Esophagus muscularis mucosa (tissue), 4 donors: ENCODE measurements around the gene WDR5. TPM values are rescaled to one million over a fixed set of nuclear protein-coding genes. Genes with fewer than 3 reads are reported as not detected.

Experiments
- DNase-seq: peaks from one replicate; pipeline ENCODE4 v3.0.0-alpha.2; 2017; ENCODE audit errors: extremely low spot score
- H3K27ac ChIP-seq, 4 donors: fragments of 200-600 bp; sonication (generic); replicated peaks in 1 of 4; 1 replicate in 3 of 4; 2 replicates in 1 of 4; pipeline ENCODE4 v1.5.1; 2016 to 2019; ENCODE audit warnings: mild to moderate bottlenecking in 1 of 4
- H3K27me3 ChIP-seq, 4 donors: fragments of 200-600 bp; sonication (generic); one replicate each; pipeline versions ENCODE4 v1.5.1 to v1.6.0; 2016 to 2019
- H3K36me3 ChIP-seq, 4 donors: fragments of 200-600 bp; sonication (generic); one replicate each; pipeline ENCODE4 v1.5.1; 2016 to 2019
- H3K4me1 ChIP-seq, 4 donors: fragments of 200-600 bp; sonication (generic); one replicate each; pipeline ENCODE4 v1.5.1; 2016 to 2019
- H3K4me3 ChIP-seq, 4 donors: fragments of 200-600 bp; sonication (generic); 1 replicate in 2 of 4; 2 replicates in 2 of 4; pipeline ENCODE4 v1.5.1; 2016 to 2019; ENCODE audit warnings: mild to moderate bottlenecking in 4 of 4, moderate library complexity in 1 of 4
- H3K9me3 ChIP-seq, 4 donors: fragments of 200-600 bp; sonication (generic); 1 replicate in 3 of 4; 2 replicates in 1 of 4; pipeline ENCODE4 v1.5.1; 2016 to 2019
- EP300 ChIP-seq: sonication (generic); formaldehyde crosslinking; IDR thresholded peaks from one replicate; pipeline ENCODE4 v1.6.1; 2017; ENCODE audit warnings: antibody characterized with exemption
- POLR2A ChIP-seq: fragments of 450-650 bp; IDR thresholded peaks from one replicate; pipeline ENCODE4 v1.6.1; 2017; ENCODE audit warnings: antibody characterized with exemption, moderate library complexity, mild to moderate bottlenecking, low read depth
- POLR2AphosphoS5 ChIP-seq, 2 donors: sonication (generic); formaldehyde crosslinking; IDR thresholded peaks; one replicate each; pipeline ENCODE4 v1.6.1; 2017; ENCODE audit warnings: antibody characterized with exemption in 2 of 2
- WGBS: methylation state at CpG from one replicate; pipeline ENCODE4 v1.1.5; 2018; 5-methylcytosine and 5-hydroxymethylcytosine counted together
- intact Hi-C: fragments of 100-400 bp; cut with DNase I; formaldehyde crosslinking; loops from one replicate; pipeline ENCODE4 v1.15.1; 2023
- total RNA-seq, 4 donors: library from RNA; depleted of rRNA; stranded (reverse); fragments of >200 nt; gene quantifications; one replicate each; pipeline versions ENCODE4 v1.1.0 to v1.2.1, GENCODE V29; 2016
- TF ChIP-seq, protein P1 (sequence below), 3 experiments: fragments of 200-600 bp in 2 of 3; fragments of 450-650 bp in 1 of 3; sonication (generic) in 2 of 3; IDR thresholded peaks; one replicate each; pipeline ENCODE4 v1.5.1; 2017 to 2019; ENCODE audit warnings: antibody characterized with exemption in 3 of 3, mild to moderate bottlenecking in 2 of 3, moderate library complexity in 1 of 3

The WDR5 gene
- total RNA-seq, 4 donors from 2014 or later = 20.7 to 34.2 (median 24.6) TPM

DNA sequence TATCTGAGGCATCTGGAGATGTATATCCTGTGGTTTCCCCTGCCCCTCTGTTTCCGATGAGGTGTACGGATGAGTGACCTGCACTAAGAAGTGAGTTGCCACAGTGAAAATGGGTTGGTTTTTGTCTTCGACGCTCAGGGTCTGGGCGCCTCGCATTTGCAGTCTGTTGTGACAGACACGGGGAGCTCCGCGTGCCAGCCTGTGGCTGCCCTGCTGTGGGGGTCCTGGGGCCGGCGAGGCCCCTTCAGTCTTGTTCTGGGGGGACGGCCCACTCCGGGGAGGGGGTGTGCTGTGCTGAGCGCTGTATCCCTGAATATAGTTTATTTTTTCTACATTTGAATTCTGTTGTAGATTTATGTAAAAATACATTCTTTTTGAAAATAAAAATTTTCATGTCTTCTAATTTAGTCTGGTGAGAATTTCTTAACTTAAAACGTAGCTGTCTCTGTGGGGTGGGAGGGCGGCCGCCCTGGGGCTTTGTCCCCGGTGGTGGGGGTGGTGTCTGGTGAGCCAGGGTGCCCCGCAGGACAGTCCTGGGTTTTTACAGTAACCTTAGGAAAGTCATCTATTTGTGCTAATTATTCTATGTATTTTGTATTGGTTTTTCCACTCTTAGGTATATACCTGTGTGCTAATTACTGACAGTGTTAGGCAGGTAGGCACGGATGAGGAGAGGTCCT, 23.8 kb downstream of the WDR5 start:
- 87% methylated on average over 20 of the region's 20 CpGs for WGBS
- intact Hi-C loops = no loop called here
- no peak overlapping the region for H3K4me3 ChIP-seq
- no peak for DNase-seq
- H3K27me3 ChIP-seq = no peaks in the 10 kb centered on the region
- no peaks in the 10 kb centered on the region for H3K9me3 ChIP-seq
- TF ChIP-seq POLR2AphosphoS5 (IDR thresholded peaks at IDR 0.05) (no peak), POLR2A (no peak), EP300 (no peak)
- TF ChIP-seq, protein P1, sequence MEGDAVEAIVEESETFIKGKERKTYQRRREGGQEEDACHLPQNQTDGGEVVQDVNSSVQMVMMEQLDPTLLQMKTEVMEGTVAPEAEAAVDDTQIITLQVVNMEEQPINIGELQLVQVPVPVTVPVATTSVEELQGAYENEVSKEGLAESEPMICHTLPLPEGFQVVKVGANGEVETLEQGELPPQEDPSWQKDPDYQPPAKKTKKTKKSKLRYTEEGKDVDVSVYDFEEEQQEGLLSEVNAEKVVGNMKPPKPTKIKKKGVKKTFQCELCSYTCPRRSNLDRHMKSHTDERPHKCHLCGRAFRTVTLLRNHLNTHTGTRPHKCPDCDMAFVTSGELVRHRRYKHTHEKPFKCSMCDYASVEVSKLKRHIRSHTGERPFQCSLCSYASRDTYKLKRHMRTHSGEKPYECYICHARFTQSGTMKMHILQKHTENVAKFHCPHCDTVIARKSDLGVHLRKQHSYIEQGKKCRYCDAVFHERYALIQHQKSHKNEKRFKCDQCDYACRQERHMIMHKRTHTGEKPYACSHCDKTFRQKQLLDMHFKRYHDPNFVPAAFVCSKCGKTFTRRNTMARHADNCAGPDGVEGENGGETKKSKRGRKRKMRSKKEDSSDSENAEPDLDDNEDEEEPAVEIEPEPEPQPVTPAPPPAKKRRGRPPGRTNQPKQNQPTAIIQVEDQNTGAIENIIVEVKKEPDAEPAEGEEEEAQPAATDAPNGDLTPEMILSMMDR (IDR thresholded peaks at IDR 0.05) = no peak
- H3K27ac ChIP-seq = no peak overlapping the region
- peaks cover 0 to 18% (median 12%) of the 10 kb centered on the region in 4 donors for H3K4me1 ChIP-seq
- peaks cover 39 to 61% (median 49%) of the 10 kb centered on the region in 4 donors for H3K36me3 ChIP-seq

DNA sequence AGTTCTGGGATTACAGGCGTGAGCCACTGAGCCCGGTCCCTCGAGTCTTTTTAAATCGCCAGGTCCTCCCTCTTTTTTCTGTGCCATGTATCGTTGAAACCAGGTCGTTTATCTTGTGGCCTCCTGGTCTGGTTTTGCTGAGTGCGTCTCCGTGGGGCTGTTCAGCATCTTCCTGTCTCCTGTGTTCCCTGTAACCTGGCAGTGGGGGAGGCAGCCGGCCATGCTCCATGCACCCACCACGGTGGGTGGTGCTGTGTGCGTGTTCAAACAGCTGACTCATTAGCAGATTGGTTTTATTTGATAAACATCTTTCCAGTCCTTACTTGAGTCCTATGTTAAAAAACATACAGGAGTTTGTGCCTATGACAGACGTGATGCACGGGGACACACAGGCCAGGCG, 25.8 kb downstream of the WDR5 start:
- H3K36me3 ChIP-seq = peaks cover 20 to 43% (median 29%) of the 10 kb centered on the region in 4 donors
- H3K9me3 ChIP-seq = no peaks in the 10 kb centered on the region
- intact Hi-C loops = loop anchor here (2.0 kb wide), 1 partner anchor 95 kb away; no protein-coding TSS in a partner anchor
- DNase-seq = no peak
- peaks cover 0 to 18% (median 12%) of the 10 kb centered on the region in 4 donors for H3K4me1 ChIP-seq
- no peaks in the 10 kb centered on the region for H3K27me3 ChIP-seq
- no peak overlapping the region for H3K27ac ChIP-seq
- 92% methylated on average over 11 of the region's 14 CpGs for WGBS
- H3K4me3 ChIP-seq = no peak overlapping the region
- TF ChIP-seq EP300 = no peak
- TF ChIP-seq POLR2AphosphoS5 (IDR thresholded peaks at IDR 0.05) = no peak
- no peak for TF ChIP-seq POLR2A
- TF ChIP-seq, protein P1 (IDR thresholded peaks at IDR 0.05) = no peak

DNA sequence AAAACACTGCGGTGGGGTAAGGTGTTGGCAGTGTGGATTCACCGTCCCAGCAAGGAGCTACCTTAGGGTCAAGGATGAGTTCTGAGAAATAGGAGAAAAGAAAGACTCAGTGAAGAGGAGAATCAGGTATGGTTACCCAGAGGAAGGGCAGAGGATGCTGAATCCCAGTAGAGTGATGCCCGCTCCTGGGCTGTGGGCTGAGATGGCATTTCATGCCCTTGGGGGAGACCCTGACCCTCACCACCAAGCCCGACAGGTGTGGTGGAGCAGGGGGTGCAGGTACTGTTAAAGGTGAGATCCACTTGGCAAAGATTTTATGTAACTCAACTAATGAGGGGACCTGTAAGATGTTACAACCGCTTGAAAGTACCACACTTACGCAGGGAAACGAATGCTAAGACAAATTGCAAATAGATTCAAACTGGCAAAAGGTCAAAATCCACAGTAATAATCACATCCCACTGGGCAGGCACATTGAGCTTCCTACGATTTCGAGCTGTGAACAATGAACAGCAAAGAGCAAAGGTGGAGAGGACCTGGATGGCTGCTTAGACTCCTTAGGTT, 26.4 kb downstream of the WDR5 start:
- 94% methylated on average over 9 of the region's 9 CpGs for WGBS
- DNase-seq = no peak

DNA sequence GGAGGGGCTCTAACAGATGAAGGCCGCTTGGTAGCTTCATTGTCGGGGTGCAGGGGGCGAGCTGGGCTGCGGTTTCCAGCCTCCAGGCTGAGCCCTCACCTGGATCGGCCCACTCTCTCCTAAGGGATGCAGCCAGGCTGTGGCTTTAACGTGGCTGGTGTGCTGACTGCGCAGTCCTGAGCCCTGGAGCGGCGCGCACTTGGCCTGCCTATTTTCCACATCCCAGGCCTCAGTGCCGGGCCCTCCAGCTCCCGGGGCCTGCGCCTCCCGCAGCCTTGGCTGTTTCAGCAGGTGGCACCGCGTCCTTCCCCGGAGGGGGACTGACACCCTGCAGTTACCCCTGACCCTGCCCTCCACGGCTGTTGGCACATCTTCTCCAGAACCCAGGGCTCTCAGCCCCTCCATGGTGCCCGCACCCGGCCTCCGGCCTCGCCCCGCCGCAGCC, 27.1 kb downstream of the WDR5 start:
- WGBS = 65% methylated on average over 16 of the region's 24 CpGs
- no peak for TF ChIP-seq POLR2A
- no peak for TF ChIP-seq EP300
- TF ChIP-seq, protein P1 (IDR thresholded peaks at IDR 0.05) = no peak
- TF ChIP-seq POLR2AphosphoS5 (IDR thresholded peaks at IDR 0.05) = no peak
- DNase-seq = no peak
- Histone ChIP-seq H3K4me1 (peaks cover 8 to 18% (median 12%) of the 10 kb centered on the region in 4 donors), H3K27me3 (no peaks in the 10 kb centered on the region), H3K9me3 (no peaks in the 10 kb centered on the region), H3K27ac (no peak overlapping the region), H3K36me3 (peaks cover 7 to 32% (median 16%) of the 10 kb centered on the region in 4 donors), H3K4me3 (no peak overlapping the region)
- intact Hi-C loops = loop anchor here (2.0 kb wide), 1 partner anchor 96 kb away; no protein-coding TSS in a partner anchor

More for the DNA sequence above, 26.4 kb downstream of the WDR5 start:
- no peak overlapping the region for H3K4me3 ChIP-seq
- H3K27ac ChIP-seq = no peak overlapping the region
- no peaks in the 10 kb centered on the region for H3K9me3 ChIP-seq
- peaks cover 13 to 38% (median 23%) of the 10 kb centered on the region in 4 donors for H3K36me3 ChIP-seq
- no peaks in the 10 kb centered on the region for H3K27me3 ChIP-seq
- peaks cover 3 to 18% (median 12%) of the 10 kb centered on the region in 4 donors for H3K4me1 ChIP-seq
- TF ChIP-seq POLR2AphosphoS5 (IDR thresholded peaks at IDR 0.05) (no peak), POLR2A (no peak), EP300 (no peak)
- TF ChIP-seq, protein P1 (IDR thresholded peaks at IDR 0.05) = no peak
- intact Hi-C loops = loop anchor here (2.0 kb wide), 1 partner anchor 95 kb away; no protein-coding TSS in a partner anchor
